ENCODE results near the gene CDH13. TPM values are rescaled to one million over a fixed set of nuclear protein-coding genes. Genes with fewer than 3 reads are reported as not detected.

Gene CDH13
- total RNA-seq, 4 donors from 2014 or later: 3.1 to 13.5 (median 8.9) TPM

- Histone ChIP-seq H3K27me3 (no peaks in the 10 kb centered on the region), H3K4me3 (no peak overlapping the region), H3K36me3 (no peaks in the 10 kb centered on the region), H3K27ac (replicated peaks in 1 of 4) (no peak overlapping the region), H3K9me3 (no peaks in the 10 kb centered on the region), H3K4me1 (no peaks in the 10 kb centered on the region)
- intact Hi-C loops (cut with DNase I): no loop called here
- no peak for TF ChIP-seq EP300 (IDR thresholded peaks at IDR 0.05)
- 68% methylated on average over 3 of the region's 3 CpGs for WGBS
- no peak for DNase-seq (ENCODE audit: extremely low spot score)
Observed at GRCh38 chr16:83365166-83365565, 738.4 kb downstream of the CDH13 start.

DNA sequence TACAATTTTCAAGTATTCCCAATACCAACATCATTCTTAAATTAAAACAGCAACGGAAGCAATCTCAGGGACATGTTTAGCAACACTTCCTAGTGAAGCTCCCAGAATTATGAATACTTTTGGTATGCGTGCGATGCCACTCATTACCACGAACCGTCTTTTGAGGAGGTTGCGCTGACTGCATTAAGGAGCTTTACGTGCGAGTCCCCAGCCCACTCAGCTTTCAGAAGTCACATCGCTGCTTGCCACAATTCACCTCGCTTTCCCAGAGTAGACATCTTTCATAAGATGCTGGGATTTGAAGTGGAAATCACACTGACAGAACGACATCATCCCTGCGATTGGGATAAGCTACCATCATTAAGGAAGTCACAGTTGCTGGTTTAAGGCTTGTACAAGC lies 739.5 kb downstream of the CDH13 start:
- TF ChIP-seq EP300 (IDR thresholded peaks at IDR 0.05) (no peak), POLR2A (IDR thresholded peaks at IDR 0.05; ENCODE audit: low read depth) (no peak), CTCF (IDR thresholded peaks at IDR 0.05) (no peak), POLR2AphosphoS5 (IDR thresholded peaks at IDR 0.05) (no peak)

DNA sequence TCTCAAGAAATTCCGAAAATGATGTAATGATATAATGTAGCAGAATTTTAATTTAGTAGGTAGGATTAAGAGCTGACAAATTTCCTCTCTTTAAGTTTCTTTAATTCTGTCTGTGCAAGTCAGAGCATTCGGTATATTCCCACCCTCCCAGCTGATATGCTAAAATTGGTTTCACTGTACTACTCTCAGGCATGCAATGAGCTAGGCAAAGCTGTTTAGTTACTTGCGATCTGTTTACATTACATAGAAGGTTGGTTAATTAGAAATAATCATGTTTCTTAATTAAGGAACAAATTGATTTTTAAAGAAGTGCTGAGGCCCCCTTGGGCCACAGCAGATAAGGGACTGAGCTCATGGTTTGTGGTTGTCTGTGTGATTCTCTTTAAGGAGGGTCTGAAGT lies 748.2 kb downstream of the CDH13 start:
- H3K36me3 ChIP-seq: no peaks in the 10 kb centered on the region
- 88% methylated on average over 3 of the region's 3 CpGs for WGBS
- no peaks in the 10 kb centered on the region for H3K27me3 ChIP-seq
- no peak overlapping the region for H3K27ac ChIP-seq (replicated peaks in 1 of 4)
- H3K4me3 ChIP-seq: no peak overlapping the region
- no peaks in the 10 kb centered on the region for H3K9me3 ChIP-seq
- peaks cover 0 to 3% (median 0%) of the 10 kb centered on the region in 4 donors for H3K4me1 ChIP-seq
- TF ChIP-seq CTCF (IDR thresholded peaks at IDR 0.05) (no peak), POLR2A (IDR thresholded peaks at IDR 0.05; ENCODE audit: low read depth) (no peak), POLR2AphosphoS5 (IDR thresholded peaks at IDR 0.05) (no peak), EP300 (IDR thresholded peaks at IDR 0.05) (no peak)
- intact Hi-C loops (cut with DNase I): no loop called here
- DNase-seq (ENCODE audit: extremely low spot score): no peak

More for the DNA sequence above, 739.5 kb downstream of the CDH13 start:
- intact Hi-C loops (cut with DNase I): no loop called here
- DNase-seq (ENCODE audit: extremely low spot score): no peak
- no peak overlapping the region for H3K27ac ChIP-seq (replicated peaks in 1 of 4)
- H3K27me3 ChIP-seq: no peaks in the 10 kb centered on the region
- no peaks in the 10 kb centered on the region for H3K4me1 ChIP-seq
- H3K9me3 ChIP-seq: no peaks in the 10 kb centered on the region
- WGBS: 96% methylated on average over 12 of the region's 12 CpGs
- no peak overlapping the region for H3K4me3 ChIP-seq
- H3K36me3 ChIP-seq: no peaks in the 10 kb centered on the region

- TF ChIP-seq CTCF (IDR thresholded peaks at IDR 0.05) (no peak), POLR2AphosphoS5 (IDR thresholded peaks at IDR 0.05) (no peak), EP300 (IDR thresholded peaks at IDR 0.05) (no peak), POLR2A (IDR thresholded peaks at IDR 0.05; ENCODE audit: low read depth) (no peak)
- intact Hi-C loops (cut with DNase I): no loop called here
- no peak overlapping the region for H3K27ac ChIP-seq (replicated peaks in 1 of 4)
- no peak for DNase-seq (ENCODE audit: extremely low spot score)
- no peaks in the 10 kb centered on the region for H3K9me3 ChIP-seq
- H3K36me3 ChIP-seq: no peaks in the 10 kb centered on the region
- H3K27me3 ChIP-seq: no peaks in the 10 kb centered on the region
- no peaks in the 10 kb centered on the region for H3K4me1 ChIP-seq
- 28% methylated on average over 3 of the region's 3 CpGs for WGBS
- no peak overlapping the region for H3K4me3 ChIP-seq
Observed at GRCh38 chr16:83389751-83390150, 763.0 kb downstream of the CDH13 start.

DNA sequence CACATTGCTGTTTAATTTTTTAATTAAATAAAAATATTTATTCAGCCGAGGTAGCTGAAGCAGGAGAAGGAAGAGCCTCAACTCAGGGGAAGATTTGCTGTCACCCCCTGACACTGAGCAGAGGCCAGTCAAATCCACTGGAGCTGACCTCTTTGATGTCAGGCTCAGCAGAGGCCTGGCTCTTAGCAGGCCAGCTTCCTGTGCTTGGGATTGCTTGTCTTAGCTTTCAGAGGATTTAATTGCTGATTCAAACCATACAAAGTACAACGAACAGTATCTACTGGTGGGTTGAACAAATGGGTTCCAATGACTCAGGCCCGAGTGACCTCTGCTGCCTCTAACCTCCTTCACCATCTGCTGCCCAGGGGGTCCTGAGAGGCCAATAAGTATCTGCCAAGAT lies 764.0 kb downstream of the CDH13 start:
- intact Hi-C loops (cut with DNase I): no loop called here
- Histone ChIP-seq H3K36me3 (no peaks in the 10 kb centered on the region), H3K27me3 (no peaks in the 10 kb centered on the region), H3K4me1 (no peaks in the 10 kb centered on the region), H3K27ac (replicated peaks in 1 of 4) (no peak overlapping the region), H3K9me3 (no peaks in the 10 kb centered on the region), H3K4me3 (no peak overlapping the region)
- TF ChIP-seq EP300 (IDR thresholded peaks at IDR 0.05): no peak
- TF ChIP-seq CTCF (IDR thresholded peaks at IDR 0.05): no peak
- TF ChIP-seq POLR2A (IDR thresholded peaks at IDR 0.05; ENCODE audit: low read depth): no peak
- no peak for DNase-seq (ENCODE audit: extremely low spot score)
- 38% methylated on average over 3 of the region's 3 CpGs for WGBS

All from esophagus muscularis mucosa (tissue), 4 donors.